Thyroid gland (tissue), 4 donors: Measurements from ENCODE around the gene FKBP4.

ENCODE experiments used
- CTCF ChIP-seq, 6 experiments: fragments of 200-600 bp in 3 of 6; fragments of 450-650 bp in 3 of 6; sonication (generic) in 3 of 6; IDR thresholded peaks; one replicate each; pipeline ENCODE4 v1.5.1; 2016 to 2019; ENCODE audit warnings: antibody characterized with exemption in 6 of 6, mild to moderate bottlenecking in 2 of 6, inconsistent platforms in 1 of 6, moderate library complexity in 1 of 6
- POLR2A ChIP-seq, 2 donors: fragments of 450-650 bp; IDR thresholded peaks; one replicate each; pipeline ENCODE4 v1.6.1; 2017; ENCODE audit warnings: antibody characterized with exemption in 2 of 2, mild to moderate bottlenecking in 2 of 2, moderate library complexity in 1 of 2

DNA sequence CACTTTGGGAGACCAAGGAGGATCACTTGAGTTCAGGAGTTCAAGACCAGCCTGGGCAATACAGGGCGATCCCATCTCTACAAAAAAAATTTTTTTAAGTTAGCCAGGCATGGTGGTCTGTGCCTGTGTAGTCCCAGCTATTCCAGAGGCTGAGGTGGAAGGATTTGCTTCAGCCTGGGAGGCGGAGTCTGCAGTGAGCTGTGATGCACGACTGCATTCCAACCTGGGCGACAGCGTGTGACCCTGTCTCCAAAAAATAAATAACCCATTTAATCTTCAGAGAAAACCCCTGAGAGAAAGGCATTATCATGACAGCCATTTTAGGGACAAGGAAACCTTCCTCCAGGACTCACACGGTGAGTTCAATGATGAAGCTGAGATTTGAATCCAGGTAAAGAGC is 3.7 kb upstream of the FKBP4 start:
- TF ChIP-seq CTCF (IDR thresholded peaks at IDR 0.05) (no peak), POLR2A (IDR thresholded peaks at IDR 0.05) (no peak)
